HG02588 (cell line): Measurements from ENCODE around the gene ENPP6.

Experiments
- ATAC-seq: cut with Tn5 transposase; IDR thresholded peaks from one replicate; pipeline ENCODE4 v1.9.1; 2021; ENCODE audit warnings: mild to moderate bottlenecking, moderate library complexity; ENCODE audit not compliant: unreplicated experiment

ENPP6 gene

GRCh38 chr4:184110452-184111224 lies 107.0 kb downstream of the ENPP6 start:
- no peak for ATAC-seq

GRCh38 chr4:184108006-184108501 lies 109.6 kb downstream of the ENPP6 start:
- ATAC-seq = no peak

- ATAC-seq = no peak
Observed at GRCh38 chr4:184104419-184105101, 113.1 kb downstream of the ENPP6 start.

- ATAC-seq = no peak
Observed at GRCh38 chr4:184103527-184104264, 114.0 kb downstream of the ENPP6 start.

GRCh38 chr4:184102927-184103326 lies 114.7 kb downstream of the ENPP6 start:
- no peak for ATAC-seq

- no peak for ATAC-seq
Observed at GRCh38 chr4:184102488-184102887, 115.2 kb downstream of the ENPP6 start.

GRCh38 chr4:184101711-184102110 lies 116.0 kb downstream of the ENPP6 start:
- ATAC-seq = no peak

GRCh38 chr4:184100297-184100885 lies 117.3 kb downstream of the ENPP6 start:
- ATAC-seq = peak; percentile 37

GRCh38 chr4:184099535-184099966 lies 118.1 kb downstream of the ENPP6 start:
- no peak for ATAC-seq

- ATAC-seq = no peak
Observed at GRCh38 chr4:184099000-184099399, 118.7 kb downstream of the ENPP6 start.

GRCh38 chr4:184097815-184098214 lies 119.9 kb downstream of the ENPP6 start:
- no peak for ATAC-seq

GRCh38 chr4:184097241-184097605 lies 120.5 kb downstream of the ENPP6 start:
- peak; percentile 87 for ATAC-seq

GRCh38 chr4:184096561-184097240 lies 121.0 kb downstream of the ENPP6 start:
- no peak for ATAC-seq

- ATAC-seq = no peak
Observed at GRCh38 chr4:184094532-184095159, 123.0 kb downstream of the ENPP6 start.

- ATAC-seq = no peak
Observed at GRCh38 chr4:184091986-184092385, 125.7 kb downstream of the ENPP6 start.

- no peak for ATAC-seq
Observed at GRCh38 chr4:184090571-184090970, 127.1 kb downstream of the ENPP6 start.

GRCh38 chr4:184080674-184081073 lies 137.0 kb downstream of the ENPP6 start:
- no peak for ATAC-seq

GRCh38 chr4:184074677-184075388 lies 142.8 kb downstream of the ENPP6 start:
- ATAC-seq = no peak

- no peak for ATAC-seq
Observed at GRCh38 chr4:184067931-184068554, 149.6 kb downstream of the ENPP6 start.
